Psoas muscle (tissue), 8 donors: ENCODE results near the gene PTTG2. TPM values are rescaled to one million over a fixed set of nuclear protein-coding genes. Genes with fewer than 3 reads are reported as not detected.

Source experiments
- ATAC-seq, 4 donors: fragments of 200-7000 bp; cut with Tn5 transposase; one replicate each; pipeline ENCODE4 v1.9.1; 2020; ENCODE audit warnings: moderate library complexity in 3 of 4, mild to moderate bottlenecking in 2 of 4
- DNase-seq, 2 donors: peaks; one replicate each; pipeline ENCODE4 v3.0.0-alpha.2; 2020
- H3K27ac ChIP-seq: fragments of 200-600 bp; one replicate; pipeline ENCODE4 v1.8.0; 2022
- H3K27me3 ChIP-seq, 3 donors: fragments of 200-600 bp in 1 of 3; one replicate each; pipeline versions ENCODE4 v1.6.1 to v1.8.0; 2013 to 2022; ENCODE audit warnings: low read length in 2 of 3, mild to moderate bottlenecking in 2 of 3, moderate library complexity in 1 of 3; ENCODE audit not compliant: insufficient read depth in 3 of 3
- H3K36me3 ChIP-seq, 2 donors: fragments of 200-600 bp in 1 of 2; one replicate each; pipeline versions ENCODE4 v1.6.1 to v1.8.0; 2013 to 2022; ENCODE audit warnings: low read depth in 1 of 2, mild to moderate bottlenecking in 1 of 2, moderate library complexity in 1 of 2; ENCODE audit not compliant: insufficient read depth in 1 of 2
- H3K4me1 ChIP-seq: fragments of 200-600 bp; one replicate; pipeline ENCODE4 v1.8.0; 2022
- H3K4me3 ChIP-seq: fragments of 200-600 bp; one replicate; pipeline ENCODE4 v1.8.0; 2022; ENCODE audit warnings: mild to moderate bottlenecking
- H3K9me3 ChIP-seq: fragments of 200-600 bp; one replicate; pipeline ENCODE4 v1.8.0; 2022
- WGBS, 3 donors: extraction: QIAGEN DNeasy Blood & Tissue Kit; methylation state at CpG; one replicate each; pipeline versions ENCODE4 v1.1.6 to v1.1.7; 2013; 5-methylcytosine and 5-hydroxymethylcytosine counted together
- intact Hi-C, 2 donors: fragments of 100-400 bp; cut with DNase I; formaldehyde crosslinking; loops; one replicate each; pipeline versions ENCODE4 v1.11.0 to v1.14.2; 2022
- polyA plus RNA-seq, 3 donors: library from polyadenylated mRNA; stranded (reverse); fragments of 200-250 nt; gene quantifications; one replicate each; pipeline ENCODE4 v1.2.3, GENCODE V29; 2013
- total RNA-seq, 4 donors: library from RNA; stranded (reverse); fragmentation: NEBNext Ultra II Directional in 2 of 4; extraction: Animal tissue kit (Norgen Biotek cat#: 25700) in 2 of 4; gene quantifications; one replicate each; pipeline versions ENCODE4 v1.2.1 to v1.2.4, GENCODE V29; 2021 to 2023
- TF ChIP-seq, protein P1 (sequence below): fragments of 200-600 bp; IDR thresholded peaks from one replicate; pipeline ENCODE4 v1.8.0; 2022; ENCODE audit warnings: antibody characterized with exemption
- donor health status: healthy with polysubstance abuse.
- donor health status: DM: no; HTN: no; CAD: no; lungs with moderate emphysema.
- donor health status: Bipolar disorder and iron deficiency.
- donor health status: healthy.
- donor health status: DM: yes; HTN: yes; CAD: no.
- donor health status: DM: no; HTN: no; CAD: no.
- donor health status: DM: no; HTN: no; CAD: no.
- donor health status: DM: yes; HTN: yes; CAD: no.

PTTG2 gene
- total and polyA plus RNA-seq, 7 donors, result 0.10 to 3.9 (median 0.69) TPM; not detected in 3

DNA sequence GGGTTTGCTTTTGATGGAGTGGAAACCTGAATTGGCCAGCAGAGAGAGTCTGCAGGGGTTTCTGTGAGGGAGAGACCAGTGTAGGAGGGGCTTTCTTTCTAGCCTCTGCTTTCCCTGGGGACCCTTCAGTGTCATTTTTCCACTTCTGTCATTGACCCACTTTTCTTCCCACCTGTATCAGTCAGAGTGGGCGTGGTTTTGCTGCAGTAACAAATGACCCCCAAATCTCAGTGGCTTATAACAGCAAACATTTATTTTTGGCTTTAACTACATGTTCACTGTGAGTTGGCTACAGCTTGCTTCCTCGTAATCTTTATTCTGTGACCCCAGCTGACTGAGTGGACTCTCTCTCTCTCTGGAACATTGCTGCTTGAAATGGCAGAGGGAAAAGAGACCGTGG is 25.6 kb upstream of the PTTG2 start:
- TF ChIP-seq, protein P1, sequence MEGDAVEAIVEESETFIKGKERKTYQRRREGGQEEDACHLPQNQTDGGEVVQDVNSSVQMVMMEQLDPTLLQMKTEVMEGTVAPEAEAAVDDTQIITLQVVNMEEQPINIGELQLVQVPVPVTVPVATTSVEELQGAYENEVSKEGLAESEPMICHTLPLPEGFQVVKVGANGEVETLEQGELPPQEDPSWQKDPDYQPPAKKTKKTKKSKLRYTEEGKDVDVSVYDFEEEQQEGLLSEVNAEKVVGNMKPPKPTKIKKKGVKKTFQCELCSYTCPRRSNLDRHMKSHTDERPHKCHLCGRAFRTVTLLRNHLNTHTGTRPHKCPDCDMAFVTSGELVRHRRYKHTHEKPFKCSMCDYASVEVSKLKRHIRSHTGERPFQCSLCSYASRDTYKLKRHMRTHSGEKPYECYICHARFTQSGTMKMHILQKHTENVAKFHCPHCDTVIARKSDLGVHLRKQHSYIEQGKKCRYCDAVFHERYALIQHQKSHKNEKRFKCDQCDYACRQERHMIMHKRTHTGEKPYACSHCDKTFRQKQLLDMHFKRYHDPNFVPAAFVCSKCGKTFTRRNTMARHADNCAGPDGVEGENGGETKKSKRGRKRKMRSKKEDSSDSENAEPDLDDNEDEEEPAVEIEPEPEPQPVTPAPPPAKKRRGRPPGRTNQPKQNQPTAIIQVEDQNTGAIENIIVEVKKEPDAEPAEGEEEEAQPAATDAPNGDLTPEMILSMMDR, result no peak
- no peak for DNase-seq
- Histone ChIP-seq H3K4me3 (no peak overlapping the region), H3K36me3 (no peaks in the 10 kb centered on the region), H3K27ac (peak overlapping the region; percentile 88), H3K27me3 (no peaks in the 10 kb centered on the region), H3K9me3 (peaks cover 3% of the 10 kb centered on the region), H3K4me1 (peaks cover 52% of the 10 kb centered on the region)
- peak in 2 of 4 donors; percentile 17 to 20 for ATAC-seq
- intact Hi-C loops, result loop anchor here (5.0 kb wide), 2 partner anchors 42 to 43 kb away; partner anchors contain the start of gene TBC1D1 (in 2 of the 2)
- 50 to 63% (median 53%) methylated on average over 3 of the region's 3 CpGs for WGBS, 3 donors

DNA sequence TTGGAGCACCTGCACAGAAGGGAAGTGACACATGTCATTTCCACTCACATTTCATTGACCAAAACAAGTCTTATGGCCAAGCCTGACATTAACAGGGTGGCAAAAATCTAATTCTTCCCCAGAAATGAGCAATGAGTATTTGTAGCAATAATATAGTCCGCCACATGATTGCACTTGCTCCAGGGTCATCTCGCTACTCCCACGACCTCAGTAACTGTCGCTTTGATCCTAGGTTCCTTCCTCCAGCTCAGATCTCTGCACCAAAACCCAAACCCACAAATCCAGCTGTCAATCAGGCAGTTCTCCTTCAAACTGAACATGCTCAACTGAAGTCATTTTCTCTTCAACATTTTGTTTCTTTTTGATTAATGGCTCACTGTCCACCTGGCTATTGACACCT is 25.2 kb upstream of the PTTG2 start:
- Histone ChIP-seq H3K4me1 (peaks cover 52% of the 10 kb centered on the region), H3K27me3 (no peaks in the 10 kb centered on the region), H3K27ac (peak overlapping the region; percentile 88), H3K4me3 (no peak overlapping the region), H3K36me3 (no peaks in the 10 kb centered on the region), H3K9me3 (peaks cover 3% of the 10 kb centered on the region)
- TF ChIP-seq, protein P1, result no peak
- no peak for ATAC-seq
- DNase-seq, result no peak
- 73 to 85% (median 82%) methylated on average over 4 of the region's 4 CpGs for WGBS, 3 donors
- intact Hi-C loops, result loop anchor here in 1 of 2 donors (5.0 kb wide), 1 partner anchor 42 kb away; no protein-coding TSS in a partner anchor

DNA sequence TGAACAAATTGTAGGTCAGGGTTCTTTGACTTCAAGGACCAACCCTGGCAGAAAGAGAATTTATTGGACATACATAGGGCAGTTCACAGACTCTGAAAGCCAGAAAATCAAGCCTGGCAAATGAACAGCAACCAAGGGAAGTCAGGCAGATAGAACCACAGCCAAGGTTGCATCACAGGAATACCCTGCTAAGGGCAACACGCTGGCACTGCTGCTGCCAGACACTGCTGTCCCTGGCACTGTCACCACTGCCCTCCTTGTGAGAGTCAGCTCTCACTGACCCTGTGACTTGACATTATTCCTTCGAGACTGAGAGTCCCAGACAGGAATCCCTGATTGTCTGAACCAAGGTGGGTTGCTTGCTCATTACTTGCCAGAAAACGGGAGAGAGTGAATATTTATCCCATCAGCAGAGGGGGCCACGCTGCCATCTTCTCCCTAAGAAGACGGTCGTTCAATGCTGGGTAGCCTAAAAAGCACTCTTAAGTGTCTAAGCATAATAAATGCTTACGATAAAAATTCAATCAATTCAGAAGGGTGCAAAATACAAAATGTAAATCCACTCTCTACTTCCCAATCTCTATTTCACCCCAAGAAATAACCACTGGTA is 23.2 kb upstream of the PTTG2 start:
- peak overlapping the region; percentile 88 for H3K27ac ChIP-seq
- intact Hi-C loops, result loop anchor here in 1 of 2 donors (5.0 kb wide), 1 partner anchor 40 kb away; no protein-coding TSS in a partner anchor
- DNase-seq (peak; percentile 56 to 91), ATAC-seq (peak; percentile 87 to 94 (median 90))
- 15 to 43% (median 25%) methylated on average over 7 of the region's 7 CpGs for WGBS, 3 donors
- peaks cover 47% of the 10 kb centered on the region for H3K4me1 ChIP-seq
- H3K4me3 ChIP-seq, result peak overlapping the region; percentile 61
- no peaks in the 10 kb centered on the region for H3K36me3 ChIP-seq
- TF ChIP-seq, protein P1, result no peak
- peaks cover 3% of the 10 kb centered on the region for H3K9me3 ChIP-seq
- H3K27me3 ChIP-seq, result no peaks in the 10 kb centered on the region

DNA sequence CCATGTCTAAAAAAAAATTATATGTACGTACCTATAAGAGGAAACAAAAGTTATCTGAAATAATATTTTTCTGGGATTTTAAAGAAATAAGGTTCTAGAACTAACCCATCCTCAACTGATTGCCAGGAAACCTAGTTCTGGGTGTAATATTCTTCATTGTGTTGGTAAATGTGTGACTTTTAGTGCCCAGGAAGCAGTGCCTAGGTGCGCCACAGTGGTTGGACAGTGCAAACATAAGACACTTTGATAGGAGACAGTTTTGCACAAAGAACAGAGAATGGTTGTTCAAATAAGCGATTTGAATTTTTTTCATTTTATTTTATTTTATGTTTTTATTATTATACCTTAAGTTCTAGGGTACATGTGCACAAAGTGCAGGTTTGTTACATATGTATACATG is 22.0 kb upstream of the PTTG2 start:
- H3K27me3 ChIP-seq, result no peaks in the 10 kb centered on the region
- ATAC-seq, result no peak
- 83 to 99% (median 98%) methylated on average over 3 of the region's 3 CpGs for WGBS, 3 donors
- peaks cover 36% of the 10 kb centered on the region for H3K4me1 ChIP-seq
- no peak for DNase-seq
- no peak overlapping the region for H3K27ac ChIP-seq
- TF ChIP-seq, protein P1, result no peak
- intact Hi-C loops, result loop anchor here in 1 of 2 donors (5.0 kb wide), 1 partner anchor 39 kb away; no protein-coding TSS in a partner anchor
- peaks cover 3% of the 10 kb centered on the region for H3K9me3 ChIP-seq
- H3K36me3 ChIP-seq, result no peaks in the 10 kb centered on the region
- no peak overlapping the region for H3K4me3 ChIP-seq
